Stomach (tissue), 9 donors: ENCODE results near the gene PLCE1. TPM values are rescaled to one million over a fixed set of nuclear protein-coding genes. Genes with fewer than 3 reads are reported as not detected.
A peak's percentile ranks its signal among the peaks of the same experiment; 100 is the strongest.

Source experiments
- DNase-seq, 2 donors: peaks; one replicate each; pipeline versions ENCODE4 v3.0.0 to v3.0.0-alpha.2; 2013 to 2019
- H3K27ac ChIP-seq, 5 donors: fragments of 200-600 bp in 4 of 5; sonication (generic) in 4 of 5; one replicate each; pipeline ENCODE4 v1.5.1; 2013 to 2019; ENCODE audit warnings: mild to moderate bottlenecking in 1 of 5, moderate library complexity in 1 of 5
- H3K27me3 ChIP-seq, 3 donors: fragments of 200-600 bp; sonication (generic); one replicate each; pipeline ENCODE4 v1.5.1; 2017 to 2019; ENCODE audit warnings: mixed run types in 1 of 3
- H3K36me3 ChIP-seq, 4 donors: fragments of 200-600 bp; sonication (generic); 1 replicate in 3 of 4; 2 replicates in 1 of 4; pipeline ENCODE4 v1.5.1; 2016 to 2019
- H3K4me1 ChIP-seq, 4 donors: fragments of 200-600 bp; sonication (generic); one replicate each; pipeline ENCODE4 v1.5.1; 2016 to 2019
- H3K4me3 ChIP-seq, 4 donors: fragments of 200-600 bp; sonication (generic) in 3 of 4; one replicate each; pipeline ENCODE4 v1.5.1; 2016 to 2019; ENCODE audit warnings: mild to moderate bottlenecking in 1 of 4
- H3K9me3 ChIP-seq, 4 donors: fragments of 200-600 bp; sonication (generic); one replicate each; pipeline ENCODE4 v1.5.1; 2016 to 2019
- CTCF ChIP-seq, 7 experiments: fragments of 450-650 bp in 4 of 7; fragments of 200-600 bp in 3 of 7; sonication (generic) in 3 of 7; IDR thresholded peaks; one replicate each; pipeline ENCODE4 v1.5.1; 2016 to 2019; ENCODE audit warnings: antibody characterized with exemption in 7 of 7, control low read depth in 2 of 7, mild to moderate bottlenecking in 1 of 7
- EP300 ChIP-seq: sonication (generic); formaldehyde crosslinking; IDR thresholded peaks from one replicate; pipeline ENCODE4 v1.6.1; 2017; ENCODE audit warnings: antibody characterized with exemption
- POLR2A ChIP-seq, 4 donors: fragments of 450-650 bp; IDR thresholded peaks; one replicate each; pipeline ENCODE4 v1.6.1; 2016; ENCODE audit warnings: antibody characterized with exemption in 4 of 4, control low read depth in 2 of 4, mild to moderate bottlenecking in 1 of 4, moderate library complexity in 1 of 4
- POLR2AphosphoS5 ChIP-seq, 3 donors: sonication (generic); formaldehyde crosslinking; IDR thresholded peaks; one replicate each; pipeline ENCODE4 v1.6.1; 2016; ENCODE audit warnings: antibody characterized with exemption in 3 of 3
- WGBS, 5 donors: extraction: QIAGEN DNeasy Blood & Tissue Kit in 3 of 5; methylation state at CpG; one replicate each; pipeline versions ENCODE4 v1.1.5 to v1.1.7; 2013 to 2018; 5-methylcytosine and 5-hydroxymethylcytosine counted together
- intact Hi-C: fragments of 100-400 bp; cut with DNase I; formaldehyde crosslinking; loops from one replicate; pipeline ENCODE4 v1.15.1; 2023; ENCODE audit warnings: low total_unique reads
- polyA plus RNA-seq, 3 donors: library from polyadenylated mRNA; stranded (reverse); fragments of 200-250 nt; gene quantifications; one replicate each; pipeline ENCODE4 v1.2.3, GENCODE V29; 2013
- total RNA-seq, 5 donors: library from RNA; depleted of rRNA; stranded (reverse); fragments of >200 nt; gene quantifications; one replicate each; pipeline versions ENCODE4 v1.1.0 to v1.2.3, GENCODE V29; 2014 to 2016
- donor health status: healthy with polysubstance abuse.
- donor health status: Bipolar disorder and iron deficiency.
- donor health status: healthy.

PLCE1 gene
- total and polyA plus RNA-seq, 8 donors = 0.98 to 25.5 (median 14.2) TPM

GRCh38 chr10:93997546-93997945, 3.8 kb downstream of the PLCE1 start:
- no peaks in the 10 kb centered on the region for H3K36me3 ChIP-seq
- DNase-seq = no peak
- H3K27ac ChIP-seq = no peak overlapping the region
- H3K27me3 ChIP-seq = peaks cover 0 to 29% (median 6%) of the 10 kb centered on the region in 3 donors
- H3K4me1 ChIP-seq = peaks cover 32 to 71% (median 47%) of the 10 kb centered on the region in 4 donors
- TF ChIP-seq POLR2A (IDR thresholded peaks at IDR 0.05) (no peak), POLR2AphosphoS5 (IDR thresholded peaks at IDR 0.05) (no peak), CTCF (IDR thresholded peaks at IDR 0.05) (no peak), EP300 (no peak)
- H3K4me3 ChIP-seq = no peak overlapping the region
- H3K9me3 ChIP-seq = no peaks in the 10 kb centered on the region
- intact Hi-C loops = no loop called here
- 88 to 95% (median 94%) methylated on average over 2 of the region's 2 CpGs for WGBS, 5 donors

GRCh38 chr10:93999401-93999851, 5.7 kb downstream of the PLCE1 start:
- WGBS, 5 donors = 21 to 35% (median 34%) methylated on average over 10 to 11 of the region's 11 CpGs
- DNase-seq = peak; percentile 71 to 78
- TF ChIP-seq POLR2A (IDR thresholded peaks at IDR 0.05) (no peak), POLR2AphosphoS5 (IDR thresholded peaks at IDR 0.05) (no peak), CTCF (IDR thresholded peaks at IDR 0.05) (no peak), EP300 (no peak)
- Histone ChIP-seq H3K9me3 (no peaks in the 10 kb centered on the region), H3K27ac (peak overlapping the region; percentile 28 to 71 (median 54)), H3K4me3 (peak overlapping the region in 2 of 4 donors; percentile 5 to 19), H3K27me3 (peaks cover 0 to 10% (median 0%) of the 10 kb centered on the region in 3 donors), H3K4me1 (peaks cover 25 to 55% (median 34%) of the 10 kb centered on the region in 4 donors), H3K36me3 (no peaks in the 10 kb centered on the region)
- intact Hi-C loops = no loop called here

- WGBS, 5 donors = 48 to 66% (median 57%) methylated on average over 5 of the region's 5 CpGs
- H3K4me1 ChIP-seq = peaks cover 17 to 49% (median 26%) of the 10 kb centered on the region in 4 donors
These were observed 7.1 kb downstream of the PLCE1 start for GRCh38 chr10:94000638-94001415.

GRCh38 chr10:94001416-94001810, 7.7 kb downstream of the PLCE1 start:
- Histone ChIP-seq H3K27me3 (no peaks in the 10 kb centered on the region), H3K4me3 (no peak overlapping the region), H3K36me3 (no peaks in the 10 kb centered on the region), H3K9me3 (no peaks in the 10 kb centered on the region), H3K4me1 (peaks cover 17 to 48% (median 27%) of the 10 kb centered on the region in 4 donors), H3K27ac (peak overlapping the region in 1 of 5 donors; percentile 71)
- intact Hi-C loops = no loop called here
- DNase-seq = no peak
- 85 to 98% (median 90%) methylated on average over 1 of the region's 1 CpG for WGBS, 5 donors
- TF ChIP-seq POLR2A (IDR thresholded peaks at IDR 0.05) (no peak), POLR2AphosphoS5 (IDR thresholded peaks at IDR 0.05) (no peak), CTCF (IDR thresholded peaks at IDR 0.05) (no peak), EP300 (no peak)

More at GRCh38 chr10:94000638-94001415, 7.1 kb downstream of the PLCE1 start:
- DNase-seq = peak in 1 of 2 donors; percentile 37
- intact Hi-C loops = no loop called here
- TF ChIP-seq POLR2A (IDR thresholded peaks at IDR 0.05) = no peak
- peak in 1 of 3 donors; percentile 24 for TF ChIP-seq POLR2AphosphoS5 (IDR thresholded peaks at IDR 0.05)
- Histone ChIP-seq H3K27ac (peak overlapping the region in 3 of 5 donors; percentile 54 to 71 (median 63)), H3K4me3 (no peak overlapping the region), H3K27me3 (no peaks in the 10 kb centered on the region), H3K9me3 (no peaks in the 10 kb centered on the region), H3K36me3 (no peaks in the 10 kb centered on the region)

GRCh38 chr10:94002156-94002555, 8.4 kb downstream of the PLCE1 start:
- Histone ChIP-seq H3K9me3 (no peaks in the 10 kb centered on the region), H3K27me3 (no peaks in the 10 kb centered on the region), H3K4me1 (peaks cover 17 to 52% (median 34%) of the 10 kb centered on the region in 4 donors), H3K4me3 (no peak overlapping the region), H3K36me3 (no peaks in the 10 kb centered on the region), H3K27ac (no peak overlapping the region)
- intact Hi-C loops = no loop called here
- TF ChIP-seq POLR2AphosphoS5 (IDR thresholded peaks at IDR 0.05) (no peak), POLR2A (IDR thresholded peaks at IDR 0.05) (no peak), CTCF (IDR thresholded peaks at IDR 0.05) (no peak), EP300 (no peak)
- WGBS, 5 donors = 66 to 80% (median 68%) methylated on average over 3 of the region's 3 CpGs
- DNase-seq = no peak
